IPS-18a (cell line): ENCODE results near the gene PLPP7.
"Not testable (repeated sequence)": the region's sequence is repeated elsewhere in the genome, so short reads cannot be mapped to it uniquely, and the experiment has no call there.

Experiments
- H3K27ac ChIP-seq: one replicate; pipeline ENCODE4 v1.5.1; 2013; ENCODE audit warnings: low read length
- H3K27me3 ChIP-seq: one replicate; pipeline ENCODE4 v1.6.1; 2013; ENCODE audit warnings: mild to moderate bottlenecking, low read length; ENCODE audit not compliant: control insufficient read depth, insufficient read depth
- H3K36me3 ChIP-seq: one replicate; pipeline ENCODE4 v1.6.1; 2013; ENCODE audit warnings: low read depth, low read length; ENCODE audit not compliant: control insufficient read depth
- H3K4me1 ChIP-seq: one replicate; pipeline ENCODE4 v1.6.1; 2013; ENCODE audit warnings: low read depth, low read length; ENCODE audit not compliant: control insufficient read depth
- H3K4me3 ChIP-seq: one replicate; pipeline ENCODE4 v1.5.1; 2013; ENCODE audit warnings: low read length
- H3K9ac ChIP-seq: one replicate; pipeline ENCODE4 v1.6.1; 2013; ENCODE audit warnings: mild to moderate bottlenecking, low read length, moderate library complexity
- H3K9me3 ChIP-seq: one replicate; pipeline ENCODE4 v1.6.1; 2013; ENCODE audit warnings: low read depth, low read length; ENCODE audit not compliant: control insufficient read depth

Gene PLPP7

GRCh38 chr9:131258698-131259431 lies 30.7 kb upstream of the PLPP7 start:
- Histone ChIP-seq H3K36me3 (no peaks in the 10 kb centered on the region), H3K9ac (no peak overlapping the region), H3K27ac (no peak overlapping the region), H3K4me1 (no peaks in the 10 kb centered on the region), H3K4me3 (no peak overlapping the region), H3K27me3 (no peaks in the 10 kb centered on the region), H3K9me3 (no peaks in the 10 kb centered on the region)

GRCh38 chr9:131259432-131259898 lies 30.1 kb upstream of the PLPP7 start:
- H3K27me3 ChIP-seq, result no peaks in the 10 kb centered on the region
- no peak overlapping the region for H3K9ac ChIP-seq
- no peaks in the 10 kb centered on the region for H3K9me3 ChIP-seq
- H3K36me3 ChIP-seq, result no peaks in the 10 kb centered on the region
- H3K4me1 ChIP-seq, result no peaks in the 10 kb centered on the region
- no peak overlapping the region for H3K4me3 ChIP-seq
- no peak overlapping the region for H3K27ac ChIP-seq

DNA sequence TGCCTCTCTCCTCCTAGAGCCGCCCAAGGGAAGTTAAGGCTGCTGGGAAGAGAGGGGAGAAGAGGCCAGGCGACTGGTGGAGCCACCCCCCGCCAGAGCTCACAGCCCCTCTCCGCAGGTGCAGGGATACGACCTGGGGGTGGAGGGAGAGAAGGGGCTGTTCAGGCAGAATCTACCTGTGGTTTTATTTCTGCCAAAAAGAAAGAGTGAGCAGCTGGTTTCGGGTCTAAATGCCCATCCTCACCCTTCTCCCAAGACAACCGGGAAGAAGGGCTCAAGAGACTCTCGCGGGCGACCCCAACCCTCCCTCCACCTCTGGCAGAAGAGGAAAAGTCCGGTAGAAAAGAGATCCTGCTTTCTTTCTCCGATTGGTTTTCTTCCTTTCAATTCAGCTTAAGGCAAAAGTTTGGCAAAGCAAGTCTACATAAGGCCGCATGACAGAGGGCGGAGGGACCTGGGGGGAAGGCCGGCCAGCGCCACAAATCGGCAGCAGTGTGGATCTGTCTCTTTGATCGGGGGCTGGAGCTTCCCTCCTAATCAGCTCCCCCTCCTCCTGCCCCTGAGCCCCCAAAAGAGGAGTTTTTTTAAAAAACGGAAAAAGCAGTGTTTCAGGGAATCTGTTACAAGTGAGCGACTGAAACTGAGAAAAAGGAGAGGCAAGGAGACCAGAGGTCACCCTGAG lies 29.5 kb upstream of the PLPP7 start:
- no peak overlapping the region for H3K4me3 ChIP-seq
- no peaks in the 10 kb centered on the region for H3K4me1 ChIP-seq
- H3K9me3 ChIP-seq, result no peaks in the 10 kb centered on the region
- H3K27ac ChIP-seq, result no peak overlapping the region
- no peaks in the 10 kb centered on the region for H3K36me3 ChIP-seq
- H3K9ac ChIP-seq, result no peak overlapping the region
- H3K27me3 ChIP-seq, result no peaks in the 10 kb centered on the region

- Histone ChIP-seq H3K4me1 (no peaks in the 10 kb centered on the region), H3K4me3 (no peak overlapping the region), H3K27ac (no peak overlapping the region), H3K9ac (no peak overlapping the region), H3K9me3 (no peaks in the 10 kb centered on the region), H3K36me3 (no peaks in the 10 kb centered on the region), H3K27me3 (no peaks in the 10 kb centered on the region)
Observed at GRCh38 chr9:131260751-131261452, 28.6 kb upstream of the PLPP7 start.

GRCh38 chr9:131262327-131263032 lies 27.0 kb upstream of the PLPP7 start:
- Histone ChIP-seq H3K9ac (no peak overlapping the region), H3K36me3 (no peaks in the 10 kb centered on the region), H3K4me1 (no peaks in the 10 kb centered on the region), H3K4me3 (no peak overlapping the region), H3K27ac (no peak overlapping the region), H3K9me3 (no peaks in the 10 kb centered on the region), H3K27me3 (no peaks in the 10 kb centered on the region)

DNA sequence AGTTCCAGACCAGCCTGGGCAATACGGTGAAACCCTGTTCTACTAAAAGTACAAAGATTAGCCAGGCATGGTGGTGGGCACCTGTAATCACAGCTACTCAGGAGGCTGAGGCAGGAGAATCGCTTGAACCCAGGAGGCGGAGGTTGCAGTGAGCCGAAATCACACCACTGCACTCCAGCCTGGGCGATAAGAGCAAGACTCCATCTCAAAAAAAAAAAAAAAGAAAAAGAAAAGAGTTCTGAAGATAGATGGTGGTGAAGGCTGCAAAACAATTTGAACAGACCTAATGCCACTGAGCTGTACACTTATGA lies 26.5 kb upstream of the PLPP7 start:
- H3K4me3 ChIP-seq, H3K27me3 ChIP-seq, H3K36me3 ChIP-seq, H3K9ac ChIP-seq, H3K27ac ChIP-seq, H3K9me3 ChIP-seq, H3K4me1 ChIP-seq: not testable (repeated sequence)

DNA sequence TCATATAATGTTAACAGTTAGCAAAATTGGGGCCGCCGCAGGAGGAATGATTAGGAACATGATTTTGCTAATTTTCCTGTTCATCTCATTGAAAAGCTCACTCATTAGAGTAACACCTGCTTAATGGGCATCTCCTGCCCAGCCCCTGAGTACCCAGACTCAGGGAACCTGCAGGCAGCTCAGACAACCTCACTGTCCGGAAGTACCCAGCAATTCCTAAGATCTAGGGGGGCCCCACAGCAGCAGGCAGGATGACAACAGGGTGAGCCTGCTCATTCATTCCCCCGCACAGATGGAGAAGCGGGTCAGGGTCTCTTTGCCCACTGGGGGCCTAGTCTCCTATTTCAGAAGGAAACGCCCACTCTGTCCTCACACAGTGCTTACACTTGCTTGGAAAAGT lies 25.8 kb upstream of the PLPP7 start:
- H3K27me3 ChIP-seq, result no peaks in the 10 kb centered on the region
- H3K9me3 ChIP-seq, result no peaks in the 10 kb centered on the region
- no peaks in the 10 kb centered on the region for H3K4me1 ChIP-seq
- H3K27ac ChIP-seq, result no peak overlapping the region
- no peaks in the 10 kb centered on the region for H3K36me3 ChIP-seq
- H3K9ac ChIP-seq, result no peak overlapping the region
- no peak overlapping the region for H3K4me3 ChIP-seq

- no peak overlapping the region for H3K27ac ChIP-seq
- H3K27me3 ChIP-seq, result no peaks in the 10 kb centered on the region
- no peak overlapping the region for H3K4me3 ChIP-seq
- no peaks in the 10 kb centered on the region for H3K36me3 ChIP-seq
- no peak overlapping the region for H3K9ac ChIP-seq
- H3K4me1 ChIP-seq, result no peaks in the 10 kb centered on the region
- no peaks in the 10 kb centered on the region for H3K9me3 ChIP-seq
Observed at GRCh38 chr9:131264231-131264630, 25.3 kb upstream of the PLPP7 start.

DNA sequence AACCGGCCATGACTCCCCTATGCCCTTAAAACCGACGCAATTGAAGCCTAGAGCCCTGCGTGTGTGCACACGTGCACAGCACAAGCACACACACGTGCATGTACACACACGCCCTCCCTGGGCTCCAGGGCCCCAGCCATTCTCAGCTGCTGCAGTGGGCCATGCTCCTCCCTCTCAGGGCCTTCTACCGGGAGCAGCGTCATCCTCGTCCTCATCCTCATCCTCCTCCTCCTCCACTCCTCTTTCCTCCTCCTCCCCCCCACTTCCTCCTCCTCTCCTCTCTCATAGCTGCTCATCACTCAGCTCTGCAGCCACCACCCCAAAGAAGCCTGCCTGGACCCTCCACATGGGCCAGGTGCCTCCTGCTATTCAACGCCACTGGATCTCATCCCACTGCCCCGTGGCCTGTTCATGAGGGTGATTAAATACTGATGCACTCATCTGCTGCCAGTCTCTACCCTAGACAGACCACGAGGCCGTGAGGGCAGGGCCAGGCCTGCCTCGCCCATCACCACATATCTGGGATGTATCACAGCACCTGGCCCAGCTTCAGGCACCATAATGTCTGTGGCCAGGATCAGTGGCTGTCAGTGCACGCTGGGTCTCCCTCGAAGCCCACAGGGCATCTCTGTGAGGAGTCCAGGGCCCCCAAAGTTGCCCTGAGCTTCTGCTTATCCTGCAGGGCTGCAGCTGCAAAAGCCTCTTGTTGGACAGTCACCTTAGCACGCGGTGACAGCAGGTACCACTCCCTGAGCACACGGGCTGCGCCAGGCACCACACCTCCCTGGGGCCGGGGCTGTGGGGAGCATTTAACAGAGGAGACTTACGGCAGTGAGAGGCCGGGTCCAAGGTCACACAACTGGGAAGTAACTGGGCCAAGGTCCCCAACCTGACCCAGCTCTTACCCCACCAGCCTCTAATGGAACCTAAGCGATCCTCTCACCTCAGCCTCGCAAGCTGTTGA lies 23.0 kb upstream of the PLPP7 start:
- no peaks in the 10 kb centered on the region for H3K4me1 ChIP-seq
- no peak overlapping the region for H3K4me3 ChIP-seq
- H3K36me3 ChIP-seq, result no peaks in the 10 kb centered on the region
- H3K9ac ChIP-seq, result no peak overlapping the region
- no peak overlapping the region for H3K27ac ChIP-seq
- H3K9me3 ChIP-seq, result no peaks in the 10 kb centered on the region
- no peaks in the 10 kb centered on the region for H3K27me3 ChIP-seq

DNA sequence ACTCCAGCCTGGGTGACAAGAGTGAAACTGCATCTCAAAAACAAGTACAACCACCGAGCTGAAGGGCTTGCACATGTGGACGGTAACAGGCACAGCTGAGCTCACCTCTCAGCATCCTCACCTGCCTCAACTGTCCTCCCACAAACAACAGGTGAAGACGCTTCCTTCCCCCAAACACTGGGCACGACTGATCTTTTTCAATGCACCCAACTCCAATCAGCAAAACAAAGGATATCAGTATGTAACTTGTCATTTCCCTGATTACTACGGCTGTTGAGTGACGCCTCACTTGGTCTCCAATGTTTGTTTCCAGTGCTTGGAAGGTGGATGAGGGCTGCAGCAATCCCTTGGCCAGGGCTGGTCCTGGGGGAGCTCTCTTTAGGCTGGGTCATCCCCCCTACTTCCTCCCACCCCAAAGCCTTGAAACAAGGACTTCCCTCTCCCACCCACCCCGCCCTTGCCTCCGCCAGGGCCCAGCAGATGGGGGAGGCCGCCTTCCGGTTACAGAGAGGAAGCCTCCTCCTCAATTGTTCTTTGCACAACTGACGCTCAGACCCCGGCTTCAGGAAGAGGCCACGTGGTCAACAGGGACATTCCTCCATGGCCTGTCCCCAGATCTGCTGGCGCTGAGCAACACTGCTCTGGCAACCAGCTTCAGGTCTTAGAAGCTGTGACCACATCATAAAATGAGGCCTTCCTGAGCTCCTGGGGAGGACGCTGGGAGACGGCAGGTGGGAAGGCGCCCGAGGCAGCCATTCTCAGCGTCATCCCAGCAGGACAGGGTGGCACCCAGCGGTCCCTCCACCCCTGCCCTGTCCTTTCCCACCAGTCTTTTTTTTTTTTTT lies 19.1 kb upstream of the PLPP7 start:
- H3K36me3 ChIP-seq, result no peaks in the 10 kb centered on the region
- no peak overlapping the region for H3K27ac ChIP-seq
- H3K9ac ChIP-seq, result no peak overlapping the region
- no peaks in the 10 kb centered on the region for H3K4me1 ChIP-seq
- H3K9me3 ChIP-seq, result no peaks in the 10 kb centered on the region
- peaks cover 4% of the 10 kb centered on the region for H3K27me3 ChIP-seq
- no peak overlapping the region for H3K4me3 ChIP-seq
